ENCODE results near the gene TMEM178B.

TMEM178B gene

DNA sequence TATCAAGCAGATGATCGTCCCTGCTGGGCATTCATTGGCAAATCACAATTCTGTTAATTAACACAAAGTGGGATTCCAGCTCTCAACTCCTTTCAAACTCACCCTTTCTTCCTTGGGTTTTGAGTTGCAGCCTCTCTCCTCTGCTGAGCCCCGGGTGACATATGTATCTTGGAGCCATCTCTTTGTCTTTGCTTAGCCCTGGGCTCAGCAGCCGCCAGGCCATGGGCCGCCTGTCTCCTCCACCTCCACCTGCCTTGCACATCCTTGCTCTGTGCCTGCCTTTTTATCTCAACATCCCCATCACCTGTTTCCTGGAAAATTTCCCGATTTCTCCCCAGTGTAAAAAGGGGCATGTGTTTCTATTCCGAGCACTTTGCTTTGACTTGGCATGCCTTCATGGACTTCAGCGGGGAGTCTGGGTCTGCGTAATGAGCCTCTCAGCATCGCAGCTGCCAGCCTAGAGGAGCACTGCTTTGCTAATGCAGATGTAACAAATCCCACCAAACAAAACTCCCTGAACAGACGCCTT lies 336.0 kb downstream of the TMEM178B start:
- DNase-seq (ENCODE audit: low read depth): no peak
- TF ChIP-seq, protein P1, sequence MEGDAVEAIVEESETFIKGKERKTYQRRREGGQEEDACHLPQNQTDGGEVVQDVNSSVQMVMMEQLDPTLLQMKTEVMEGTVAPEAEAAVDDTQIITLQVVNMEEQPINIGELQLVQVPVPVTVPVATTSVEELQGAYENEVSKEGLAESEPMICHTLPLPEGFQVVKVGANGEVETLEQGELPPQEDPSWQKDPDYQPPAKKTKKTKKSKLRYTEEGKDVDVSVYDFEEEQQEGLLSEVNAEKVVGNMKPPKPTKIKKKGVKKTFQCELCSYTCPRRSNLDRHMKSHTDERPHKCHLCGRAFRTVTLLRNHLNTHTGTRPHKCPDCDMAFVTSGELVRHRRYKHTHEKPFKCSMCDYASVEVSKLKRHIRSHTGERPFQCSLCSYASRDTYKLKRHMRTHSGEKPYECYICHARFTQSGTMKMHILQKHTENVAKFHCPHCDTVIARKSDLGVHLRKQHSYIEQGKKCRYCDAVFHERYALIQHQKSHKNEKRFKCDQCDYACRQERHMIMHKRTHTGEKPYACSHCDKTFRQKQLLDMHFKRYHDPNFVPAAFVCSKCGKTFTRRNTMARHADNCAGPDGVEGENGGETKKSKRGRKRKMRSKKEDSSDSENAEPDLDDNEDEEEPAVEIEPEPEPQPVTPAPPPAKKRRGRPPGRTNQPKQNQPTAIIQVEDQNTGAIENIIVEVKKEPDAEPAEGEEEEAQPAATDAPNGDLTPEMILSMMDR (IDR thresholded peaks at IDR 0.05; ENCODE audit: low read length, missing control alignments): no peak
- H3K4me3 ChIP-seq (replicated peaks; ENCODE audit: low read depth, low read length): no peak overlapping the region

DNA sequence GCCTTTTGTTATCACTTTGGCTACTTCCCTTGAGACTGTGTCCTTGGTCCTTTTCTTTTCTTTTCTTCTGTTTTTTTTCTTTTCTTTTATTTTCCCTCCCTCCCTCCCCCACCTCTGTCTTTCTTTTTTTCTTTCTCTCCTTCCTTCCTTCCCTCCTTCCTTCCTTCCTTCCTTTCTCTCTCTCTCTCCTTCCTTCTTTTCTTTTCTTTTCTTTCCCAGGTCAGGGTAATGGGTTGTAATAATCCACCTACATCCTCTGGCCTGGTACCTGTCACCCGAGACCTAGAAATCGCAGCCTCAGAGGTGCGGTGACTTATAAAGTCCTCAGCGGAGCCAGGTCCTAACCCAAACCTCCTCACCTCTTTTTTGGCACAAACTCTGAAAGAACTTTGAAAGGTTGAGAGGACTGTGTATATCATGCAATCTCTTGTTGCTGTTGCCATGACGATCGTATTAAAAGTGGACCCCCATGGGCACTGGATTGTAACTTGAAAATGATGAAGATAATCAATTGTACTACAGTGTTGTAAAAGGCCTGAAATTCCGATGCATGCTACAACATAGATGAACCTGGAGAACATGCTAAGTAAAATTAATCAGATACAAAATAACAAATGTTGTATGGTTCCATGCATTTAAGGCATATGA lies 336.6 kb downstream of the TMEM178B start:
- no peak for DNase-seq (ENCODE audit: low read depth)
- no peak overlapping the region for H3K4me3 ChIP-seq (replicated peaks; ENCODE audit: low read depth, low read length)
- TF ChIP-seq, protein P1 (IDR thresholded peaks at IDR 0.05; ENCODE audit: low read length, missing control alignments): no peak

DNA sequence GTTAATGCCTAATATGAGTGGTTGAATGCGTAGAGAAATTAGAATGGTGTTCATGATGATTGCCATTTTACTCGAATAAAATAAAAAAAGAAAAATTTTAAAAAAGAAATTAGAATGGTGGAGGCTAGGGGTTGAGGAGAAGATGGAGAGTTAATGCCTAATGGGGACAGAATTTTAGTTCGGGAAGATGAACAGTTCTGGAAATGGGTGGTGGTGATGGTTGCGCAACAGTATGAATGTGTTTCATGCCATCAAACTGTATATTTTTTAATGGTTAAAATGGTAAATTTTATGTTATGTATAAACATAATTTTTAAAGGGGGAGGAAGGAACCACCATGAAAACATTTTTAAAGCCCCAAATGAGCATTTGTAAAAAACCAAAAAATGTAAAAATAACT lies 337.3 kb downstream of the TMEM178B start:
- DNase-seq (ENCODE audit: low read depth): no peak
- TF ChIP-seq, protein P1 (IDR thresholded peaks at IDR 0.05; ENCODE audit: low read length, missing control alignments): no peak
- no peak overlapping the region for H3K4me3 ChIP-seq (replicated peaks; ENCODE audit: low read depth, low read length)

DNA sequence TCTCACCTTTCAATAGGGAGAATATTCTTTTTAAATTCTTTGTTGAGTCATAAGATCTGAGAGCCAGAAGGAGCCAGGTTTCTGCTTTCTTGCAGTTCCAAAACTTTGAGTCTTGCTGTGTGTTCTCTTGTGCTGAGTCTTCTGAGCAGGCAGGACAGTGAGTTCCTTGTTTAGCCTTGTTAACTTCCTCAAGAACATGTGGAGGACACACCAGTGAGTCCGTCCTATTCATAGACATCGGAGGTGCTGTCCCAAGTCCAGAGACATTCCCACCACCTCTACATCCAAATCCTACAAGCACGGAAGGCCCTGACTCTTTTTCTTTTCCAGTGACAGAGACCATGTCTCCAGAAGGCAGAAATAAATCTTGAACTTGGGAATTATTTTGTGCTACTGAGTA lies 342.1 kb downstream of the TMEM178B start:
- no peak for DNase-seq (ENCODE audit: low read depth)
- H3K4me3 ChIP-seq (replicated peaks; ENCODE audit: low read depth, low read length): no peak overlapping the region
- TF ChIP-seq, protein P1 (IDR thresholded peaks at IDR 0.05; ENCODE audit: low read length, missing control alignments): no peak

DNA sequence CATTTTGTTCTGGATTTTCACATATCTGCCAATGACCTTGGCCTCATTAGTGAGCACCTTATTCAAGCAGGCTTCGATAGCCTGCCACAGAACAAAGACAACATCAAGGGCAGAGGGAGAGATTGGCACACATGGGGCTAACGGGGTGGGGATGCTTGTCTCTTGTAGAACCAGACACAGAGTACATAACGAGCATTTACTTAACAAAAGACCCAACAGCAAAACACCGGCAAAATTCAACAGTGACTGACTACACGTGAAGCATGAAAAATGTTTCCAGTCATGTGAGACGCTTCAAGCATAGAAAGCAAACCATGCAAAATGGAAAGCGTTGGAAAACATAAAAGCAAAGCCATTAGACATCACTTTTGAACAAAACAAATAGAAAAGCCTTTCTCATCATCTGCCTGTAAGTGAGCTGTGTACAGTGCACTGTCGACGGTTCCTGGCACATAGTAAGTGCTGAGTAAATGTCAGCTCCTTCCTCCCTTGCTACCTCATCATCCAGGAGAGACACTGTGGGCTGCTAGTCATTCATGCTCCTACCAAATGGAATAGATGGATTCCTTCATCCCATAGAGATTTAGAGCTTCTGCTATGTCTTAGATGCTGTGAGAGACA lies 342.9 kb downstream of the TMEM178B start:
- no peak overlapping the region for H3K4me3 ChIP-seq (replicated peaks; ENCODE audit: low read depth, low read length)
- DNase-seq (ENCODE audit: low read depth): no peak
- TF ChIP-seq, protein P1 (IDR thresholded peaks at IDR 0.05; ENCODE audit: low read length, missing control alignments): no peak

DNA sequence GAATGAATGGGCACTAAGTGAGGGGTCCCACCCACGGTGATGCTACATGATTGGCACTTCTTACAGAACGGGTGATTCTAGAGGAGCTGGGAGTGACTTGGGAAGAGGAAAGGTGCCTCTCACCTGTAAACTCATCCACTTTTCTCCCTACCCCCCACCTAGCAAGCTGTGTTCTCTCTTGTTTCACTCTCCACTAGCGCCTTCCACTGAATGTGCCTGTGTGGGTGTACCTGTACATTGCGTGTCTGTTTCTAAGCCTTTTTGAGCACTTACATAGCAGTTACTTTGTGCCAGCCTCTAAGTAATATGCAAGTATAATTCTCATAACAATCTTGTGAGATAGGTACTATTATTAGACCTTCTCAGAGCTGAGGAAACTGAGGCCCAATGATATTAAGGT lies 343.6 kb downstream of the TMEM178B start:
- no peak for DNase-seq (ENCODE audit: low read depth)
- TF ChIP-seq, protein P1 (IDR thresholded peaks at IDR 0.05; ENCODE audit: low read length, missing control alignments): no peak
- no peak overlapping the region for H3K4me3 ChIP-seq (replicated peaks; ENCODE audit: low read depth, low read length)
